PC-9 (cell line): ENCODE data around the gene ECE2.

Source experiments
- EZH2 ChIP-seq: fragments of 200-600 bp; sonication (generic); IDR thresholded peaks from 2 replicates; pipeline ENCODE4 v1.8.0; 2017; ENCODE audit warnings: antibody characterized with exemption, low read depth
- TF ChIP-seq, protein P1 (sequence below): fragments of 200-600 bp; sonication (generic); conservative IDR thresholded peaks from 2 replicates; pipeline ENCODE4 v1.6.1; 2017; ENCODE audit warnings: mixed run types, antibody characterized with exemption, mild to moderate bottlenecking, moderate library complexity

DNA sequence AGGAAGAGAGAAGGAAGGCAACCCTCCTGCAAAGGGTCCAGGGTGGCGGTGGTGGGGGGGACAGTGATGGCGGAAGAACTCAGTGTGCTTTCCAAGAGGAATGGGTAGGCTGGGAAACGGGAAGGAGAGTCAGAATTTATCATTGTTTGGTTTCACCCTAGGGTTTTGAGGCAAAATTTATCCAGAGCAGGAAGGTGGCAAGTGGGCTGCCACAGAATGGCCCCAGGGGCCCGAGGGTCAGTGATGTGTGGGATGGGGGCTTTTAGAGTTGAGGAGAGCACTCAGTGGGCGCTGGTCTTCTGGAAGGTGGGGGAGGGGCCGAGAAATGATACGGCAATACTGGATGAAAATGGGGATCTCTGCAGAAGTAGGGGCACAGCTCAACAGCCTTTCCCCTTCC is 62.2 kb downstream of the ECE2 start:
- TF ChIP-seq, protein P1, sequence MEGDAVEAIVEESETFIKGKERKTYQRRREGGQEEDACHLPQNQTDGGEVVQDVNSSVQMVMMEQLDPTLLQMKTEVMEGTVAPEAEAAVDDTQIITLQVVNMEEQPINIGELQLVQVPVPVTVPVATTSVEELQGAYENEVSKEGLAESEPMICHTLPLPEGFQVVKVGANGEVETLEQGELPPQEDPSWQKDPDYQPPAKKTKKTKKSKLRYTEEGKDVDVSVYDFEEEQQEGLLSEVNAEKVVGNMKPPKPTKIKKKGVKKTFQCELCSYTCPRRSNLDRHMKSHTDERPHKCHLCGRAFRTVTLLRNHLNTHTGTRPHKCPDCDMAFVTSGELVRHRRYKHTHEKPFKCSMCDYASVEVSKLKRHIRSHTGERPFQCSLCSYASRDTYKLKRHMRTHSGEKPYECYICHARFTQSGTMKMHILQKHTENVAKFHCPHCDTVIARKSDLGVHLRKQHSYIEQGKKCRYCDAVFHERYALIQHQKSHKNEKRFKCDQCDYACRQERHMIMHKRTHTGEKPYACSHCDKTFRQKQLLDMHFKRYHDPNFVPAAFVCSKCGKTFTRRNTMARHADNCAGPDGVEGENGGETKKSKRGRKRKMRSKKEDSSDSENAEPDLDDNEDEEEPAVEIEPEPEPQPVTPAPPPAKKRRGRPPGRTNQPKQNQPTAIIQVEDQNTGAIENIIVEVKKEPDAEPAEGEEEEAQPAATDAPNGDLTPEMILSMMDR: no peak
- no peak for TF ChIP-seq EZH2
